ENCODE results near the gene DAB1.

Gene DAB1

DNA sequence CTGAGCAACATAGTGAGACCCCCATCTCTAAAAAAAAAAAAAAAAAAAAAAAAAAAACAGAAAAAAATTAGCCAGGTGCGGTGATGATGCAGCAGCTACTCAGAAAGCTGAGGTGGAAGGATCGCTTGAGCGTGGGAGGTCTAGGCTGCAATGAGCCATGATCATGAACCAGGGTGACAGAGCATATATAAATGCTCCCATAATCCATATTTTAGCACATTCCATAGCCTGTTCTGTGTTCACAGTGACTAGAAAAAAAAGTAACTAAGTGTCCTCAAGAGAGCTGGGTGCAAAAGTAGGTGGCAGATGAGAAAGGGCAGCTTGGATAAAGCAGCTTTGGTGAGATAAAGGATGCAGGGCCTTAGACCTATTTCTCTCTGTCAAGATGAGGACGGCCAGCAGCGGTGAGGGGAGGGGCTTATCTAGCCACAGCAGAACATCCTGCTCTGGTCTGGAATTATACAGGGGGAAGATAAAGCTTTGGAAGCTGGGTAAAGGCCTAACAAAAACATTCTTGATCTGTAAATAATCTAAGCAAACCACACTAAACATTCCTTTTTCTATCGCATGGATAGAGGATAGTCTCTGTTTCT is 205.3 kb downstream of the DAB1 start:
- Histone ChIP-seq H3K36me3 (ENCODE audit: control insufficient read depth, insufficient read depth, low read length) (no peaks in the 10 kb centered on the region), H3K27me3 (replicated peaks; ENCODE audit: control insufficient read depth, insufficient read depth, low read length) (no peaks in the 10 kb centered on the region), H3K4me3 (replicated peaks; ENCODE audit: low read depth, low read length) (no peak overlapping the region)
- TF ChIP-seq, protein P1, sequence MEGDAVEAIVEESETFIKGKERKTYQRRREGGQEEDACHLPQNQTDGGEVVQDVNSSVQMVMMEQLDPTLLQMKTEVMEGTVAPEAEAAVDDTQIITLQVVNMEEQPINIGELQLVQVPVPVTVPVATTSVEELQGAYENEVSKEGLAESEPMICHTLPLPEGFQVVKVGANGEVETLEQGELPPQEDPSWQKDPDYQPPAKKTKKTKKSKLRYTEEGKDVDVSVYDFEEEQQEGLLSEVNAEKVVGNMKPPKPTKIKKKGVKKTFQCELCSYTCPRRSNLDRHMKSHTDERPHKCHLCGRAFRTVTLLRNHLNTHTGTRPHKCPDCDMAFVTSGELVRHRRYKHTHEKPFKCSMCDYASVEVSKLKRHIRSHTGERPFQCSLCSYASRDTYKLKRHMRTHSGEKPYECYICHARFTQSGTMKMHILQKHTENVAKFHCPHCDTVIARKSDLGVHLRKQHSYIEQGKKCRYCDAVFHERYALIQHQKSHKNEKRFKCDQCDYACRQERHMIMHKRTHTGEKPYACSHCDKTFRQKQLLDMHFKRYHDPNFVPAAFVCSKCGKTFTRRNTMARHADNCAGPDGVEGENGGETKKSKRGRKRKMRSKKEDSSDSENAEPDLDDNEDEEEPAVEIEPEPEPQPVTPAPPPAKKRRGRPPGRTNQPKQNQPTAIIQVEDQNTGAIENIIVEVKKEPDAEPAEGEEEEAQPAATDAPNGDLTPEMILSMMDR (IDR thresholded peaks at IDR 0.05; ENCODE audit: insufficient read depth, low read length, poor library complexity, severe bottlenecking), result no peak
- no peak for DNase-seq (ENCODE audit: extremely low read depth, insufficient read length)

DNA sequence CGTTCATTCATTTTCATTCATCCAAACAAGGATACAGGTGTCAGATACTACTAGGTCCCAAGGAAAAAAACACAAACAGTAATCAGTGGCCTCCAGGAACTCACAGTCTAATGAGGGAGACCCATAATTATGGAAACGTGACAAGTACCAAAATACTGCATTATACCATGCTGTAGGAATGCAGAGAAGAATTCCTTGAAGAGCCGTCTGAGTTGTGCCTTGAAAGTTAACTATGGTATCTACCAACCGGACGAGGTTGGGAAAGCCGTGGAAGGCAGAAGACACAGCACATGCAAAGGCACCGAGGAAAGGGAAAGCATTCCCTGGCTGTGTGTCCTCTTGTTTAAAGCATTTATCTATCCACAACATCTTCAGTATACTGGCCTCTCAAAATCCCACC is 206.0 kb downstream of the DAB1 start:
- Histone ChIP-seq H3K27me3 (replicated peaks; ENCODE audit: control insufficient read depth, insufficient read depth, low read length) (no peaks in the 10 kb centered on the region), H3K4me3 (replicated peaks; ENCODE audit: low read depth, low read length) (no peak overlapping the region), H3K36me3 (ENCODE audit: control insufficient read depth, insufficient read depth, low read length) (no peaks in the 10 kb centered on the region)
- DNase-seq (ENCODE audit: extremely low read depth, insufficient read length), result no peak
- TF ChIP-seq, protein P1 (IDR thresholded peaks at IDR 0.05; ENCODE audit: insufficient read depth, low read length, poor library complexity, severe bottlenecking), result no peak

DNA sequence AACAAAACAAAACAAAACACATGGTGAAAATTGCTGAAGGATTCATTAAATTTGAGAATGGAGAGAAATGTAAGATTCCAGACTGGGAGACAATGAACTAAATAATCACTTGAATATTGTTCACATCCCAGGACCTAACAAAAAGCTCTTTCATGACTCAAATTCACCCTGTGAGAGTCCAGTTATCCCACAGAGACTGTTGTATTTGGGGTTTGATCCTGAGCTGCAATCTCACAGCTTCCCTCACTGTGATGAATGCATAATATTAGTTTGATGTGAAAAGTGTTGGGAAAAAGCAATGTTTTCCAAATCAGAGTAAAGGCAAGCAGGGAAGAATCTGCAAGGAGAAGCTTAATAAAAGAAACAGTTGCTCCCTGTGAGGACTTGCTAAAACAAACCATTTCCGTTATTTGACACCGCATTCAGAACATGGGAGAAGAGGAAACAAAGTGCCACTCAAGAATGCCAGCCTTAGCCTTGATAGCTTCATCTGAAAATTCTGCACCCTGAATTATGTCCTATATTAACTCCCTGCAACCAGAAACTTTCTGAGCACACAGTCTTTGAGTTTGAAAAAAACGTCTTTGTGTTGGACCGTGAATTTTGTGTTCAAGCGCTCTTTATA is 208.8 kb downstream of the DAB1 start:
- Histone ChIP-seq H3K27me3 (replicated peaks; ENCODE audit: control insufficient read depth, insufficient read depth, low read length) (no peaks in the 10 kb centered on the region), H3K4me3 (replicated peaks; ENCODE audit: low read depth, low read length) (no peak overlapping the region), H3K36me3 (ENCODE audit: control insufficient read depth, insufficient read depth, low read length) (no peaks in the 10 kb centered on the region)
- DNase-seq (ENCODE audit: extremely low read depth, insufficient read length), result no peak
- TF ChIP-seq, protein P1 (IDR thresholded peaks at IDR 0.05; ENCODE audit: insufficient read depth, low read length, poor library complexity, severe bottlenecking), result no peak

DNA sequence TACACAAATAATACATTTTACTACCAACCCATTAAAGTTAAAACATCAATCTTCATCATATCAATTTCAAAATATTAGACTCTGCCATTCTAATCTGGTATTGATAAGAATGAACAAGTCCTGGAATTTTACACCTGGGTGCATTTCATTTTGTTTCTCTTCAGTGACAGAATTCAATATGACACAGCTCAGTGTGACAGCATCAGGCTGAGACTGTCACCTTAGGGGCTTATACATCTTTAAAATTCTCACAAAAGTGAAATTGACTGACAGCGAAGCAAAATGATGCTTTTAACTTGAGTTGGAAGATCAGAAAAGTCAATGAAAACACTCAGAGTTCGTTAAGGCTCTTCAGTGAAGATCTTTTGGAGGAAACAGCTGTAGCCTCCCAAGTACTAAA is 213.0 kb downstream of the DAB1 start:
- H3K36me3 ChIP-seq (ENCODE audit: control insufficient read depth, insufficient read depth, low read length), result no peaks in the 10 kb centered on the region
- no peak overlapping the region for H3K4me3 ChIP-seq (replicated peaks; ENCODE audit: low read depth, low read length)
- DNase-seq (ENCODE audit: extremely low read depth, insufficient read length), result no peak
- TF ChIP-seq, protein P1 (IDR thresholded peaks at IDR 0.05; ENCODE audit: insufficient read depth, low read length, poor library complexity, severe bottlenecking), result no peak
- H3K27me3 ChIP-seq (replicated peaks; ENCODE audit: control insufficient read depth, insufficient read depth, low read length), result no peaks in the 10 kb centered on the region

DNA sequence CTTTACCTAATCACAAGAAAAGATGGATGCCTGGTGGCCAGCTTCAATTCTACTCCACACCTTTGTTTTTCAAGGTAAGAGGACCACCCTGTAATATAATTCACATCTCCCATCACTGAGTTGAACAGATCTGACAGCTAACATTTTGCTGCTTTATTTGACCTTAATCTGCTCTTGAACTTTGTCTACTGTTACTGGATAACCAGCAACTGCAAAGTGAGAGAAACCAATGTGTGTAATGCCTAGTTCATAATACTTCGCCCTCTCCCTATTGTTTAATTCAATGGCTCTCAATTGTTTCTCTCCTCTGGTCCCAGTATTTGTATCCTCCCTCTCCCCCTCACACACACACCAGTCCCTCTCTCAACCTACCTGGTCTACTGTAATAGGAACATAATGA is 214.4 kb downstream of the DAB1 start:
- DNase-seq (ENCODE audit: extremely low read depth, insufficient read length), result no peak
- no peaks in the 10 kb centered on the region for H3K27me3 ChIP-seq (replicated peaks; ENCODE audit: control insufficient read depth, insufficient read depth, low read length)
- no peak overlapping the region for H3K4me3 ChIP-seq (replicated peaks; ENCODE audit: low read depth, low read length)
- TF ChIP-seq, protein P1 (IDR thresholded peaks at IDR 0.05; ENCODE audit: insufficient read depth, low read length, poor library complexity, severe bottlenecking), result no peak
- H3K36me3 ChIP-seq (ENCODE audit: control insufficient read depth, insufficient read depth, low read length), result no peaks in the 10 kb centered on the region

Measured in GM06990 (cell line).